ENCODE data around the gene UBR1.

Gene UBR1

DNA sequence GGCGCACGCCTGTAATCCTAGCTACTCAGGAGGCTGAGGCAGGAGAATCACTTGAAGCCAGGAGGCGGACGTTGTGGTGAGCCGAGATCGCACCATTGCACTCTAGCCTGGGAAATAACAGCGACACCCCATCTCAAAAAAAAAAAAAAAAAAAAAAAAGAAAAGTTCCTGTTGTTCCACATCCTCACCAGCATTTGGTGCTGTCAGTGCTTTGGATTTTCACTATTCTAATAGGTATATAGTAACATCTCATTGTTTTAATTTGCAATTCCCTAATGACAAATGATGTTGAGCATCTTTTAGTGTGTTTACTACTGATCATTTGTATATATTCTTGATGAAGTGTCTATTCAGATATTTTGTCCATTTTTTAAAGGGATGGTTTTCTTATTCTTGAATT is 24.6 kb downstream of the UBR1 start:
- ChIA-PET POLR2A (ENCODE audit: low non-redundant PET) (no interaction called here), CTCF (no interaction called here)
- no peak for DNase-seq (ENCODE audit: low spot score)
- H3K27ac ChIP-seq, result no peak overlapping the region
- no peak for TF ChIP-seq CTCF (conservative IDR thresholded peaks at IDR 0.05; ENCODE audit: low read depth)

- POLR2A ChIA-PET (ENCODE audit: low non-redundant PET), result no interaction called here
Measured at GRCh38 chr15:43071451-43071850, 34.4 kb downstream of the UBR1 start.

GRCh38 chr15:43070893-43071292 is 34.9 kb downstream of the UBR1 start:
- ChIA-PET POLR2A (ENCODE audit: low non-redundant PET) (no interaction called here), CTCF (interaction anchor here (0.6 kb wide), 1 partner anchor 59 kb away, joined by 5 read pairs; no protein-coding TSS in a partner anchor)
- TF ChIP-seq CTCF (conservative IDR thresholded peaks at IDR 0.05; ENCODE audit: low read depth), result no peak
- no peak overlapping the region for H3K27ac ChIP-seq
- no peak for DNase-seq (ENCODE audit: low spot score)

More at GRCh38 chr15:43071451-43071850, 34.4 kb downstream of the UBR1 start:
- TF ChIP-seq CTCF (conservative IDR thresholded peaks at IDR 0.05; ENCODE audit: low read depth), result no peak
- DNase-seq (ENCODE audit: low spot score), result no peak
- CTCF ChIA-PET, result no interaction called here
- H3K27ac ChIP-seq, result no peak overlapping the region

DNA sequence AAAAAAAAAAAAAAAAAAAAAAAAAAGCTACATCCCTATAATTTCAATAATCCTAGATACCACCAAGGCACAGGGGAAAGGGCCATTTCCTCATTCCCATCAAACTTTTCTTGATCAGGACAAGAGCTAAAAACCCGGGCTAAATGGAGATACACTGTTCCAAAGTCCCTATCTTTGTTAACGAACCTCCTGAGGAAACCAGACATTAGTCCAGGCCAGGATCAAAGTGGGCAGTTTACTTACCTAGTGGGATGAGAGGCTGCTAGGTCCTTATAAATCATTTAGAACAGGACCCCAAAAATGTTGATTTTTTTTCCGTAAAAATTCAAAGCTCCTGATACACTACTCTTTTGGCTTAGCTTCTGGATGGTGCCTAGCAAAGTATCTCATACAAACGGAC is 35.6 kb downstream of the UBR1 start:
- no peak for DNase-seq (ENCODE audit: low spot score)
- no peak for TF ChIP-seq CTCF (conservative IDR thresholded peaks at IDR 0.05; ENCODE audit: low read depth)
- H3K27ac ChIP-seq, result no peak overlapping the region
- ChIA-PET CTCF (interaction anchor here (0.6 kb wide), 1 partner anchor 60 kb away, joined by 5 read pairs; no protein-coding TSS in a partner anchor), POLR2A (ENCODE audit: low non-redundant PET) (no interaction called here)

DNA sequence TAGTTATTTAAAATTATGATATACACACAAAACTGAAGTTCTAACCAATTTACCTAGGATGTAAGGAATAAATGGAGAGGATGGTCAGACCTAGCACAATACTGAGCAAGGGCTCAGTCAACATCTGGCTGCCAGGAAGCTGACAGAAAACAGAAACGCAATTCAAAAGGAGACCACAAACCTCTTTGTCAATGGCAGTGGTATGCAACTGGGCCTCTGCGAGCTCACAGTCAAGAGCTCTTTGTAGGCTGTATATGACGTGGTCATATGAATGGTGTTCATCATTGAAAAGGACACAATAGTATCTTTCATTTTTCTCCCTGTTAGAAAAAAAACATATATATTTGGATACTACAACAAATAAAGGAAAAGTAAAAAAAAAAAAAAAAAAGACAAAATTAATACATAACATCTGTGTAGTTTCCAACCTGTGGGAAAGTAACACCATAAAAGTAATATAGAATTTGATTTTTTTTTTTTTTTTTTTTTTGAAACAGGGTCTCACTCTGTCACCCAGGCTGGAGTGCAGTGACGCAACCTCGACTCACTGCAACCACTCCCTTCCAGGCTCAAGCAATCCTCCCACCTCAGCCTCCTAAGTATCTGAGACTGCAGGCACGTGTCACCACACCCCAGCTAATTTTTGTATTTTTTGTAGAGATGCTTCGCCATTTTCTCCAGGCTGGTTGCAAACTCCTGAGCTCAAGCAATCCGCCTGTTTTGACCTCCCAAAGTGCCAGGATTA is 37.9 kb downstream of the UBR1 start:
- CTCF ChIA-PET, result interaction anchor here (0.7 kb wide), 1 partner anchor 21 kb away, joined by 5 read pairs; no protein-coding TSS in a partner anchor
- DNase-seq (ENCODE audit: low spot score), result no peak
- no peak overlapping the region for H3K27ac ChIP-seq
- no peak for TF ChIP-seq CTCF (conservative IDR thresholded peaks at IDR 0.05; ENCODE audit: low read depth)
- POLR2A ChIA-PET (ENCODE audit: low non-redundant PET), result no interaction called here

DNA sequence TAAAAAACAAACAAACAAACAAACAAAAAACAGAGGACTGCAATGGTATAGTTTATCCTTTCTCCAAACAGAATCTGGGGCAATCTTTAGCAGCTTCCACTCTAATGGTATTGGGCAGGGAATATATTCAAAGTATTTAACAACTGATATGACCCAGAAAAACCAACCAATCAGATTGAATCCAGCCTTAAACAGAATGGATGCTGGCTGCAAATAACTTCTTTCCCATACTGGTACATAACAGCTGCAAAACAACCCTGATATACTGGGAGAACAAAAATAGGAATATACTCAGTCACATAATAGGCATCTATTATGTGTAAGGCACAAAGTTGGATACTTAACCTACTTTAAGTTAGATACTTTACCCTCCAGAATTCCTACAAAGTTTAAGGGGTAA is 49.1 kb downstream of the UBR1 start:
- CTCF ChIA-PET, result no interaction called here
- DNase-seq (ENCODE audit: low spot score), result no peak
- TF ChIP-seq CTCF (conservative IDR thresholded peaks at IDR 0.05; ENCODE audit: low read depth), result no peak
- POLR2A ChIA-PET (ENCODE audit: low non-redundant PET), result no interaction called here
- no peak overlapping the region for H3K27ac ChIP-seq

All from RWPE1 (cell line).